Measurements from ENCODE around the gene PTPRC.

GRCh38 chr1:198664068-198664788 lies 25.4 kb downstream of the PTPRC start:
- TF ChIP-seq CTCF (conservative IDR thresholded peaks at IDR 0.05; ENCODE audit: low read depth, low read length) (no peak), EZH2 (IDR thresholded peaks at IDR 0.05; ENCODE audit: borderline replicate concordance, low read depth, low read length, poor library complexity, severe bottlenecking) (no peak)

All from A673 (cell line).